ENCODE results near the gene RPS25. TPM values are rescaled to one million over a fixed set of nuclear protein-coding genes. Genes with fewer than 3 reads are reported as not detected.

RPS25 gene
- total RNA-seq, result 2,303 and 2,652 TPM in 2 replicates

GRCh38 chr11:119018074-119018938 is at the start of gene RPS25, which contains the start of gene TRAPPC4:
Gene RPS25 (minus strand): TSS chr11:119018343. CDS start chr11:119018284, 59 bp downstream.
Gene TRAPPC4 (plus strand): TSS chr11:119018766. CDS start chr11:119018796, 30 bp downstream.

GRCh38 chr11:119067371-119068222 is 49.5 kb upstream of the RPS25 start, which contains the start of gene VPS11:
Gene VPS11 (plus strand): TSS chr11:119067818. CDS start chr11:119067824, 6 bp downstream.

GRCh38 chr11:119057000-119057769 is 39.0 kb upstream of the RPS25 start, which contains the start of gene HYOU1:
Gene HYOU1 (minus strand): TSS chr11:119057205. CDS start chr11:119056160, 1,045 bp downstream.

GRCh38 chr11:119030329-119031047 is 12.3 kb upstream of the RPS25 start, which contains the start of gene SLC37A4:
Gene SLC37A4 (minus strand): TSS chr11:119030877.

GRCh38 chr11:118997627-118998387 is 20.3 kb downstream of the RPS25 start, which contains the start of gene CENATAC:
Gene CENATAC (plus strand): TSS chr11:118998138. CDS start chr11:118998198, 60 bp downstream.

DNA sequence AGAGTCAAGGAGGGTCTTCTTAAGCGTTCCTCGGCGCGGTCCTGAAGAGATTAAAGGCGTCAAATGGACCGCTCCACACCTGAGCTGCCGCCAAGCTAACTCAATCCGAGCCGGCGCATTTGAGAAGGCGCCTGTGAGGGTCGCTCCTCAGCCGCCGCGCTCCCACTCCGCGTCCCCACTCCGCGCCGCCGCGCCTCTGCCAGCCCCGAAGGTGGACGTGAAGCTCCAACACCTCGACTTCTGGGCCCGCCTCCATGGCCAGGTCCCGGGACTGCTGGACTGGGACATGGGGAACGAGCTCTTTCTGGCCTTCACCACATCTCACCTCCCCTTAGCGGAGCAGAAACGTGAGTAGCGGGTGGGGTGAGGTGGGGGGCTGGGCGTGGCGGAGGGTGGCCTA is 46.5 kb downstream of the RPS25 start, which contains the start of gene FOXR1:
Gene FOXR1 (plus strand): TSS at position 116 of the 400 bp plus-strand sequence. CDS start 171 bp downstream, at position 287.

Other genes starting within 250 kb of the RPS25 start
- gene DDX6, start 227.2 kb downstream of the RPS25 start, total RNA-seq, result 42.8 and 44.3 TPM in 2 replicates
- not detected in 2 replicates for gene CXCR5, start 134.5 kb downstream of the RPS25 start, total RNA-seq
- gene BCL9L, start 92.4 kb downstream of the RPS25 start, total RNA-seq, result 23.8 and 25.0 TPM in 2 replicates
- 0.30 TPM in 1 of 2 replicates, not detected in the other for gene UPK2, start 62.0 kb downstream of the RPS25 start, total RNA-seq
- gene FOXR1, start 46.6 kb downstream of the RPS25 start, total RNA-seq, result not detected in 2 replicates
- 5.2 and 7.8 TPM in 2 replicates for gene CENATAC, start 20.2 kb downstream of the RPS25 start, total RNA-seq
- 85.4 and 97.8 TPM in 2 replicates for gene TRAPPC4, start 423 bp upstream of the RPS25 start, total RNA-seq
- 22.0 and 24.0 TPM in 2 replicates for gene SLC37A4, start 12.5 kb upstream of the RPS25 start, total RNA-seq
- 214 and 216 TPM in 2 replicates for gene HYOU1, start 38.9 kb upstream of the RPS25 start, total RNA-seq
- 14.7 and 17.1 TPM in 2 replicates for gene VPS11, start 49.5 kb upstream of the RPS25 start, total RNA-seq
- 22.5 and 29.3 TPM in 2 replicates for gene HMBS, start 66.5 kb upstream of the RPS25 start, total RNA-seq
- gene DPAGT1, start 83.5 kb upstream of the RPS25 start, total RNA-seq, result 27.2 and 32.5 TPM in 2 replicates
- gene C2CD2L, start 89.0 kb upstream of the RPS25 start, total RNA-seq, result 4.5 and 7.3 TPM in 2 replicates
- 8.4 and 13.1 TPM in 2 replicates for gene HINFP, start 103.2 kb upstream of the RPS25 start, total RNA-seq
- 0.08 and 0.23 TPM in 2 replicates for gene ABCG4, start 130.7 kb upstream of the RPS25 start, total RNA-seq
- 13.6 and 18.8 TPM in 2 replicates for gene NLRX1, start 150.4 kb upstream of the RPS25 start, total RNA-seq
- 0.16 TPM in 1 of 2 replicates, not detected in the other for gene NHERF4, start 167.1 kb upstream of the RPS25 start, total RNA-seq
- gene CBL, start 188.0 kb upstream of the RPS25 start, total RNA-seq, result 13.4 and 17.3 TPM in 2 replicates